Measurements from ENCODE around the gene RAB3IL1. TPM values are rescaled to one million over a fixed set of nuclear protein-coding genes. Genes with fewer than 3 reads are reported as not detected.

The RAB3IL1 gene
- polyA plus RNA-seq, 3 donors = 0.13 TPM; not detected in 2

- H3K27ac ChIP-seq (ENCODE audit: low read depth in 1 of 2, low read length in 2 of 2) = no peak overlapping the region
- Mint-ChIP-seq H3K36me3 (no peaks in the 10 kb centered on the region), H3K27me3 (ENCODE audit: low read depth in 3 of 3) (peaks cover 2 to 6% (median 4%) of the 10 kb centered on the region in 3 donors), H3K9me3 (peaks cover 0 to 2% (median 0%) of the 10 kb centered on the region in 7 donors), H3K4me1 (peaks cover 21% of the 10 kb centered on the region), H3K27ac (peak overlapping the region in 3 of 7 donors; percentile 38 to 59 (median 44)), H3K4me3 (no peak overlapping the region)
- DNase-seq = no peak
- TF ChIP-seq, protein P1, sequence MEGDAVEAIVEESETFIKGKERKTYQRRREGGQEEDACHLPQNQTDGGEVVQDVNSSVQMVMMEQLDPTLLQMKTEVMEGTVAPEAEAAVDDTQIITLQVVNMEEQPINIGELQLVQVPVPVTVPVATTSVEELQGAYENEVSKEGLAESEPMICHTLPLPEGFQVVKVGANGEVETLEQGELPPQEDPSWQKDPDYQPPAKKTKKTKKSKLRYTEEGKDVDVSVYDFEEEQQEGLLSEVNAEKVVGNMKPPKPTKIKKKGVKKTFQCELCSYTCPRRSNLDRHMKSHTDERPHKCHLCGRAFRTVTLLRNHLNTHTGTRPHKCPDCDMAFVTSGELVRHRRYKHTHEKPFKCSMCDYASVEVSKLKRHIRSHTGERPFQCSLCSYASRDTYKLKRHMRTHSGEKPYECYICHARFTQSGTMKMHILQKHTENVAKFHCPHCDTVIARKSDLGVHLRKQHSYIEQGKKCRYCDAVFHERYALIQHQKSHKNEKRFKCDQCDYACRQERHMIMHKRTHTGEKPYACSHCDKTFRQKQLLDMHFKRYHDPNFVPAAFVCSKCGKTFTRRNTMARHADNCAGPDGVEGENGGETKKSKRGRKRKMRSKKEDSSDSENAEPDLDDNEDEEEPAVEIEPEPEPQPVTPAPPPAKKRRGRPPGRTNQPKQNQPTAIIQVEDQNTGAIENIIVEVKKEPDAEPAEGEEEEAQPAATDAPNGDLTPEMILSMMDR (IDR thresholded peaks at IDR 0.05) = no peak
- H3K79me2 ChIP-seq (ENCODE audit: insufficient read depth, low read length) = no peaks in the 10 kb centered on the region
- no peaks in the 10 kb centered on the region for H3K36me3 ChIP-seq (replicated peaks in 1 of 2; ENCODE audit: control insufficient read depth in 1 of 2, insufficient read depth in 2 of 2, low read length in 2 of 2)
- H3K9ac ChIP-seq (ENCODE audit: insufficient read depth, low read length, poor library complexity, severe bottlenecking) = no peak overlapping the region
- no peaks in the 10 kb centered on the region for H4K20me1 ChIP-seq (ENCODE audit: insufficient read depth, low read length)
- H3K4me1 ChIP-seq (ENCODE audit: control insufficient read depth in 1 of 2, insufficient read depth in 2 of 2, low read length in 2 of 2) = peaks cover 0 to 19% of the 10 kb centered on the region in 2 donors
- H3K4me2 ChIP-seq (replicated peaks; ENCODE audit: extremely low read depth, low read length, poor library complexity, severe bottlenecking) = no peak overlapping the region
- H3K9me3 ChIP-seq (replicated peaks in 1 of 2; ENCODE audit: control insufficient read depth in 1 of 2, insufficient read depth in 1 of 2, low read length in 2 of 2) = no peaks in the 10 kb centered on the region
- no peaks in the 10 kb centered on the region for H3K27me3 ChIP-seq (ENCODE audit: control insufficient read depth in 2 of 2, insufficient read depth in 2 of 2, low read length in 2 of 2)
- H3K4me3 ChIP-seq (replicated peaks in 1 of 3; ENCODE audit: low read depth in 2 of 3, low read length in 3 of 3) = no peak overlapping the region
- intact Hi-C loops (cut with micrococcal nuclease) = loop anchor here in 1 of 2 donors (2.0 kb wide), 1 partner anchor 211 kb away; no protein-coding TSS in a partner anchor
- WGBS (ENCODE audit: insufficient coverage) = 95% methylated on average over 7 of the region's 9 CpGs
- H2AFZ ChIP-seq (ENCODE audit: insufficient read depth, low read depth, low read length, poor library complexity, severe bottlenecking) = no peak overlapping the region
Measured at GRCh38 chr11:61898247-61898582, 19.2 kb downstream of the RAB3IL1 start.

GRCh38 chr11:61897387-61898246 lies 19.7 kb downstream of the RAB3IL1 start:
- peaks cover 4 to 7% (median 4%) of the 10 kb centered on the region in 3 donors for H3K27me3 Mint-ChIP-seq (ENCODE audit: low read depth in 3 of 3)
- peak; percentile 60 to 72 (median 72) for DNase-seq
- no peaks in the 10 kb centered on the region for H3K36me3 Mint-ChIP-seq
- peaks cover 0 to 19% of the 10 kb centered on the region in 2 donors for H3K4me1 ChIP-seq (ENCODE audit: control insufficient read depth in 1 of 2, insufficient read depth in 2 of 2, low read length in 2 of 2)
- no peak overlapping the region for H3K9ac ChIP-seq (ENCODE audit: insufficient read depth, low read length, poor library complexity, severe bottlenecking)
- H3K4me2 ChIP-seq (replicated peaks; ENCODE audit: extremely low read depth, low read length, poor library complexity, severe bottlenecking) = no peak overlapping the region
- no peaks in the 10 kb centered on the region for H4K20me1 ChIP-seq (ENCODE audit: insufficient read depth, low read length)
- H3K9me3 Mint-ChIP-seq = peaks cover 0 to 2% (median 0%) of the 10 kb centered on the region in 7 donors
- H3K79me2 ChIP-seq (ENCODE audit: insufficient read depth, low read length) = no peaks in the 10 kb centered on the region
- peaks cover 0 to 1% of the 10 kb centered on the region in 2 donors for H3K27me3 ChIP-seq (ENCODE audit: control insufficient read depth in 2 of 2, insufficient read depth in 2 of 2, low read length in 2 of 2)
- H3K4me3 ChIP-seq (replicated peaks in 1 of 3; ENCODE audit: low read depth in 2 of 3, low read length in 3 of 3) = no peak overlapping the region
- H3K4me3 Mint-ChIP-seq = no peak overlapping the region
- TF ChIP-seq, protein P1 (IDR thresholded peaks at IDR 0.05) = peak; percentile 92
- 71% methylated on average over 16 of the region's 17 CpGs for WGBS (ENCODE audit: insufficient coverage)
- no peaks in the 10 kb centered on the region for H3K9me3 ChIP-seq (replicated peaks in 1 of 2; ENCODE audit: control insufficient read depth in 1 of 2, insufficient read depth in 1 of 2, low read length in 2 of 2)
- H3K27ac ChIP-seq (ENCODE audit: low read depth in 1 of 2, low read length in 2 of 2) = no peak overlapping the region
- H3K27ac Mint-ChIP-seq = peak overlapping the region in 1 of 7 donors; percentile 18
- H2AFZ ChIP-seq (ENCODE audit: insufficient read depth, low read depth, low read length, poor library complexity, severe bottlenecking) = no peak overlapping the region
- no peaks in the 10 kb centered on the region for H3K36me3 ChIP-seq (replicated peaks in 1 of 2; ENCODE audit: control insufficient read depth in 1 of 2, insufficient read depth in 2 of 2, low read length in 2 of 2)
- H3K4me1 Mint-ChIP-seq = peaks cover 21% of the 10 kb centered on the region
- intact Hi-C loops (cut with micrococcal nuclease) = loop anchor here (2.0 kb wide), 1 partner anchor 211 kb away; no protein-coding TSS in a partner anchor
